WI38 (cell line): Measurements from ENCODE around the gene RFC3.

ENCODE experiments used
- H3K4me3 ChIP-seq: 2 replicates; pipeline ENCODE4 v1.5.1; 2011; ENCODE audit warnings: low read depth, mild to moderate bottlenecking, control low read depth, low read length
- TF ChIP-seq, protein P1 (sequence below): IDR thresholded peaks from 2 replicates; pipeline ENCODE4 v1.5.1; 2012; ENCODE audit warnings: low read depth, mild to moderate bottlenecking, control low read depth, low read length

The RFC3 gene

DNA sequence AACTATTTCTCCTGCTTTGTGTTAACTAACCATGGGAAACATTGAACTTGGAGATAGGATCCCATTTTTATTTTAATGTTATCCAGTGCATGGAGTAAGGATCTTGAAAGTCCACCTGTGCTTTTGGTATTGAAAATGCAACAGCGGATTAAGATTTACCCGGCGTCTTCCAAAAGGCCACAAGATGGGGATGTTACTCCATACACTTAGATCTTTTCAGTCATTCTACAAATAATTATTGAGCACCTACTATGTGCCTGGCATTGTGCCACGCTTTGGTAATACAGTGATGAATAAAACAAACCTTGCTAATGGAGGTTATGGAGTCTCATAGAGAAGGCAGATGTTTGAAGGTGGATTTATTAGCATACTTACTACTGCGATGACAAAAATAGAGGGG lies 56.9 kb downstream of the RFC3 start:
- no peak overlapping the region for H3K4me3 ChIP-seq
- TF ChIP-seq, protein P1, sequence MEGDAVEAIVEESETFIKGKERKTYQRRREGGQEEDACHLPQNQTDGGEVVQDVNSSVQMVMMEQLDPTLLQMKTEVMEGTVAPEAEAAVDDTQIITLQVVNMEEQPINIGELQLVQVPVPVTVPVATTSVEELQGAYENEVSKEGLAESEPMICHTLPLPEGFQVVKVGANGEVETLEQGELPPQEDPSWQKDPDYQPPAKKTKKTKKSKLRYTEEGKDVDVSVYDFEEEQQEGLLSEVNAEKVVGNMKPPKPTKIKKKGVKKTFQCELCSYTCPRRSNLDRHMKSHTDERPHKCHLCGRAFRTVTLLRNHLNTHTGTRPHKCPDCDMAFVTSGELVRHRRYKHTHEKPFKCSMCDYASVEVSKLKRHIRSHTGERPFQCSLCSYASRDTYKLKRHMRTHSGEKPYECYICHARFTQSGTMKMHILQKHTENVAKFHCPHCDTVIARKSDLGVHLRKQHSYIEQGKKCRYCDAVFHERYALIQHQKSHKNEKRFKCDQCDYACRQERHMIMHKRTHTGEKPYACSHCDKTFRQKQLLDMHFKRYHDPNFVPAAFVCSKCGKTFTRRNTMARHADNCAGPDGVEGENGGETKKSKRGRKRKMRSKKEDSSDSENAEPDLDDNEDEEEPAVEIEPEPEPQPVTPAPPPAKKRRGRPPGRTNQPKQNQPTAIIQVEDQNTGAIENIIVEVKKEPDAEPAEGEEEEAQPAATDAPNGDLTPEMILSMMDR = 0 out of 2 replicates have a peak, but pooled peaks have one; percentile 4

- no peak overlapping the region for H3K4me3 ChIP-seq
- TF ChIP-seq, protein P1 = no peak
Observed at GRCh38 chr13:33875618-33876401, 57.9 kb downstream of the RFC3 start.

GRCh38 chr13:33876716-33877394 lies 58.9 kb downstream of the RFC3 start:
- TF ChIP-seq, protein P1 = no peak
- no peak overlapping the region for H3K4me3 ChIP-seq

GRCh38 chr13:33879118-33879517 lies 61.2 kb downstream of the RFC3 start:
- no peak overlapping the region for H3K4me3 ChIP-seq
- TF ChIP-seq, protein P1 = no peak

DNA sequence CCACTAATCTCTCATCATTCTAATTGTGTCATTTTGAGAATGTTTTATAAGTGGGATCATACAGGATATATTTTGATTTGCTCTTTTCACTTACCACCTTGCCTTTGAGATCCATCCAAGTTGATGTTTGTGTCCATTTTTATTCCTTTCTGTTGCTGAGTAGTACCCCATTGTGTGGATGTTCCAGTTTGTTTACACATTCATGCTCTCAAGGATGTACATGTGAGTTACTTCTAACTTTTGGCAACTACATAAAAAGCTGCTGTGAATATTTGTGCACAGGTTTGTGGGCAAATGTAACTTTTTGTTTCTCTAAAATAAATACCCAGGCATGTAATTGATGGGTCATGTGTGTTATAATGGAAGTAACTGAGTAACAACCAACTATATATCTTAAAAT lies 64.9 kb downstream of the RFC3 start:
- TF ChIP-seq, protein P1 = no peak

GRCh38 chr13:33884531-33885220 lies 66.7 kb downstream of the RFC3 start:
- H3K4me3 ChIP-seq = no peak overlapping the region
- TF ChIP-seq, protein P1 = no peak

More for the DNA sequence above, 64.9 kb downstream of the RFC3 start:
- H3K4me3 ChIP-seq = no peak overlapping the region
